Right ventricle myocardium superior (tissue), 1 donor: ENCODE measurements around the gene COL21A1. TPM values are rescaled to one million over a fixed set of nuclear protein-coding genes. Genes with fewer than 3 reads are reported as not detected.

Experiments
- ATAC-seq: fragments of 200-7000 bp; cut with Tn5 transposase; one replicate; pipeline ENCODE4 v1.9.1; 2020; ENCODE audit warnings: mild to moderate bottlenecking; ENCODE audit not compliant: poor library complexity
- DNase-seq: peaks from one replicate; pipeline ENCODE4 v3.0.0-alpha.2; 2020
- intact Hi-C: fragments of 100-400 bp; cut with DNase I; formaldehyde crosslinking; loops from one replicate; pipeline ENCODE4 v1.11.2; 2022
- total RNA-seq: library from RNA; stranded (reverse); fragmentation: NEBNext Ultra II Directional; extraction: Animal tissue kit (Norgen Biotek cat#: 25700); gene quantifications from one replicate; pipeline ENCODE4 v1.2.1, GENCODE V29; 2021
- donor health status: DM: no; HTN: yes; CAD: no; lungs with severe emphysema.

Gene COL21A1
- total RNA-seq, 1 donor from 2014 or later = 20.8 TPM

GRCh38 chr6:56148488-56149186, 98.7 kb downstream of the COL21A1 start:
- ATAC-seq (no peak), DNase-seq (no peak)
- intact Hi-C loops = no loop called here

DNA sequence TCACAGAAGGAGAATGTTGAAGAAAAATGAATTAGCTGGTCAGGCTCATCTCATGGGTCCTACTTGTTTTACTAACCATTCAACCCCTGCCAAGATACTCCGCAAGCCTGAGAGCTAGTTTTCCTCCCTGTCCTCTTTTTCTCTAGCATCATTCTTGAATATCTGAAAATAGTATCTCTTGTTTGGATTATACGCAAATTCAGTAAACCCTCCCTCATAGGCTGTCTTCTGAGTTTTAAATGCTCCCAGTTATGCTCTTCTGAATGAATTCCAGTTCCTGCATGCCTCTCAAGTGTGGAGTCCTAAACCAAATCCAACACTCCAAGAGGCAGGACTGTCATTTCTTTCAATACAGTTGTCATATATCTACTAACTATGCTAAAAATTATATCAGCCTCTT, 99.6 kb downstream of the COL21A1 start:
- intact Hi-C loops = no loop called here
- no peak for ATAC-seq

DNA sequence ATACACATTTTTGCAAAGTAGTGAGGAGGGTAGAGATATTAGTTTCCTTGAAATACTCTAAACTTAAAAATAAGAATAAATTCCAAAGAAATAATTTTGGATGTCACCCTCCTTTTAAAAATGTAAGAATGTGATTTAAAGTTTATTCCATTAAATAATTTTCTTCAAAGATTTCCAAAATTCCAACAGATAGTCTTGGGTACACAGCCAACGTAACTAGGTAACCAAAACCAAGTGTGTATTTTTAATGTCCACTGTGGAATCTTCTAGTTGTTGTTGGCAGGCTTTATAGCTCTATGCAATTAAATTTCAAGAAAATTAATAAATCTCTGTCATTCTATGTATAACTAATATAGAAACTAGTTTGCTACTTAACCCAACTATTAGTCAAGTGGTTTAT, 101.3 kb downstream of the COL21A1 start:
- intact Hi-C loops = no loop called here
- no peak for DNase-seq
- ATAC-seq = no peak

More for the DNA sequence above, 99.6 kb downstream of the COL21A1 start:
- no peak for DNase-seq

- intact Hi-C loops = no loop called here
- ATAC-seq = no peak
- no peak for DNase-seq
Observed at GRCh38 chr6:56145616-56146015, 101.8 kb downstream of the COL21A1 start.

- intact Hi-C loops = no loop called here
- ATAC-seq (no peak), DNase-seq (no peak)
Observed at GRCh38 chr6:56144538-56145324, 102.6 kb downstream of the COL21A1 start.

DNA sequence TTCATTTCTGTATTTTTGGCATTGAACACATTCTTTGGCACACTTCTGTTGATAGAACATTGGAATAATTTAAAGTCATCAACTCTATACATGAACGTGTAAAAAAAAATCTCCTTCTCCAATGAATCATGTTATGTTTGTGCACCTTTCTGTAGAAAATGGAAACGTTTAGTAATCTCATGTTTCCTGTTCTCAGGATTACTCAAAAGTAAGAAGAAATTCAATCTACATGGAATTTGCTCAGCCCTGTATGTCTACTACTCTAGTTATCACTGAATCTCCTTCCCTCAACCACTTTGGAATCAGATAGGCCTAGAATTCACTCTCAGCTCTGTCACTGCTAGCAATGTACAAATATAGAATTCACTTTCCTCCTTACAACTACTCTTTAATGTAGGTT, 103.6 kb downstream of the COL21A1 start:
- intact Hi-C loops = no loop called here
- ATAC-seq (no peak), DNase-seq (no peak)

DNA sequence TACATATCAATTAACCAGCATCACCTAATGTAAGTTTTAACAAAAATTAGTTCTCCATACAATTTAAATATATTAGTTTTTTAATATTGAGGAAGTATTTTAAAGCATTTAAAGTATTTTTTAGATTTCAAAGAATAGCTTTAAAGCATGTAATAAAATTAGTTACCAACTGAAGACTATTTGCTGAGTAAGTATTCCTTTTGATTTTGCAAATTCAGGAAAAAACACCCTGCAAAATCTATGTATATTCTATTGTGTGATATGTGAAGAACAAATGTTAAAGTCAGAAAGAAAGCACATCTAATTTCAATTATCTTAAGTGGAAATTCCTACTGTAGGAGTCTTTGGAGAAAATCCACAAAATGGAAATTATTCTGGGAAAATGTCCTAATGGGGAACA, 107.3 kb downstream of the COL21A1 start:
- ATAC-seq = no peak
- no peak for DNase-seq
- intact Hi-C loops = no loop called here

GRCh38 chr6:56115715-56116114, 131.7 kb downstream of the COL21A1 start:
- intact Hi-C loops = no loop called here
- DNase-seq (no peak), ATAC-seq (no peak)

GRCh38 chr6:56109149-56109548, 138.2 kb downstream of the COL21A1 start:
- DNase-seq (no peak), ATAC-seq (no peak)
- intact Hi-C loops = no loop called here

GRCh38 chr6:56106231-56106630, 141.1 kb downstream of the COL21A1 start:
- intact Hi-C loops = no loop called here
- no peak for ATAC-seq
- DNase-seq = no peak

GRCh38 chr6:56104591-56104990, 142.8 kb downstream of the COL21A1 start:
- no peak for ATAC-seq
- intact Hi-C loops = no loop called here
- no peak for DNase-seq

DNA sequence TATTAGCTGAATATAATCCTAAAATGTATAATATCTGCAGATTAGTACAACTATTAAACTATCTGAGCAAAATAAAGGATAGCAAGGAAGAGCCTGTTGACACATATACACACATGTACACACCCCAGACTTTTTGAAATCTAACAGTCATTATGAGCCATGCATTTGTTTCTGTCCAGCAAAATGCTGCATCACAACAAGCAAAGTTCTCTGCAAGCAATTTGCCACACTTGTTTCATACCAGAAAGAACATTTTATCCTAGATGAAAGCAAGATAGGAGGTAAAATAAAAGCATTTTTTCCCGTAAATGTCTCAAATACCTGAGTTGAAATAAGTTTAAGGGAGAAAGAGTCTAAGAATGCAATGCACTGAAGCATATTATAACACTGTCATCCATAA, 145.2 kb downstream of the COL21A1 start:
- ATAC-seq = no peak
- no peak for DNase-seq
- intact Hi-C loops = no loop called here

GRCh38 chr6:56101141-56101553, 146.2 kb downstream of the COL21A1 start:
- ATAC-seq (no peak), DNase-seq (peak; percentile 22)
- intact Hi-C loops = no loop called here

DNA sequence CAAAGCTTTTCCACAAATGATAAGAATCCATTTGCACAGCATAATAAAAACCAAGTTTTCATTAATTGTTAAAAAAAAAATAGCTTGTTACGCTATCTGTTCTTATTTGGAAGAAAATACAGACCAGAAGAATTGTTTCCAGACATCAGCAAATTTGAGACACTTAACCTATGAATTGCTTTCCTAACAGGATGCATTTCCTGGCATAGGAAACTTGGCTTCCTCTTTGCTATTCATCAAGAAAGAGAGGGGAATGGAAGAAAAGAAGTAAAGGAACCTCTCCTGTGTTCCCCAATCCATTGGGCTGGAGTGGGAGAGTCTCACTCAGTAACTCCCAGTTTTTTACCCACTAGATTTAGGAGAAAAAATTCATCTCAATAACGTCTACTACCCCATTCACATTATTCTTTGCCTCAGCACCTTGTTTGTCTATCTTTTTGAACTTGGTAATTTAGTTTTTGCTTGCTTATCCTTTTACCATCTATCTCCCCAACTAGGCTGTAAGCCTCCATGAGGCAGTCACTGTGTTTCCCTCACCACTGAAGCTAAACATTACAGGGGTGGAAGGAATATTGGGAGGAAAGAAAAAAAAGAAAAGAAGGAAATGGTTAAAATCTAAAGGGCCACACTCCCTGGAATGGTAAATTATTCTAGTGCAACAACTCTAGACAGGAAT, 150.3 kb downstream of the COL21A1 start:
- DNase-seq = no peak
- ATAC-seq = no peak
- intact Hi-C loops = no loop called here

DNA sequence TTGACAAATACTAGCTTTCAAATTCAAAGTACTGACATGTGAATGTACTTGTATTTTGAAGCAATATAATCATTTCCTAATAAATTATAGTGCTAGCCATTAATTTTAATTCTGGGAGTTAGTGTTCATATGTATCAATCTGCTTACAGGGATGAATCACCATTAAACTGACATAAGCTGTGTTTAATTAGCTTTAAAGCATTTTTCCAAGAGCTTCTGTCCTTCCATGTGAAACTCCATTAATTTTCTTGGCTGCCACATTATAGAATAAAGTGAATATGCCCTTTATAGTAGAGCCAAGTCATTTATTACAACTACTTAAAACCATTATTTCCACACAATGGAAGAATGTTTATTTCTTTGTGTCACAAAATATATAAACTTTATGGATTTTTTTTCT, 150.8 kb downstream of the COL21A1 start:
- intact Hi-C loops = no loop called here
- DNase-seq (no peak), ATAC-seq (no peak)

DNA sequence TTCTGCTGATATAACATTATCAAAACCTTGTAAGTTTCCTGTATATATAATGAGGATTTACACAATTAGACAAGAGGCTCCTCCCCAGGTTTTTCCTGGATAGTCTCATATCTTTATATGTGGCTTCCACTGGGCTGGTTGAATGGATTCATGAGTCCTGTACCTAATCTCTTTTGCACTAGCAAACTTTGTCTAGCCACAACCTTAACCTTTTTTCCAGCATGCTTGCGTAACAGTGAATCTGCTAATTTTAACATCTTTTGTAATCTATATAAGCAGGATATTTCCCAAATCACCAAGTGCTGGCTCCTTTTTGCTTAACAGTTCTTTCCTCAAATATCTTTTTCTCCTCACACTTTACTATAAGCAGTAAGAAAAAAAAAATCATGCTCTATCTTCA, 153.6 kb downstream of the COL21A1 start:
- DNase-seq = no peak
- no peak for ATAC-seq
- intact Hi-C loops = no loop called here

- ATAC-seq (peak; percentile 78), DNase-seq (no peak)
- intact Hi-C loops = no loop called here
Observed at GRCh38 chr6:56091159-56091869, 156.1 kb downstream of the COL21A1 start.

DNA sequence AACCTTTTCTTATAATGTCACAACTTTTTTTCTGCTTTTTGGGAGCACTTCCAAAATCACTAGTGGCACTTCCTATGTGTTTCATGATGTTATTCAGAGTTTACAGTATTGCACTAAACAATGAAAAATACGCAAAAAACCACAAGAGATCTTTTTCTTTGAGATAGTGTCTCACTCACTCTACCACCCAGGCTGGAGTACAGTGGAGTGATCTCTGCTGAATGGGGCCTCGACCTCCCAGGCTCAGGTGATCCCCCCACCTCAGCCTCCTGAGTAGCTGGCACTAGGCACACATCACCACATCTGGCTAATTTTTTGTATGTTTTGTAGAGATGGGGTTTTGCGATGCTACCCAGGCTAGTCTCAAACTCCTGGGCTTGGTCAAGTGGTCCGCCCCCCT, 158.7 kb downstream of the COL21A1 start:
- DNase-seq (no peak), ATAC-seq (no peak)
- intact Hi-C loops = no loop called here

- DNase-seq (no peak), ATAC-seq (peak; percentile 50)
- intact Hi-C loops = no loop called here
Observed at GRCh38 chr6:56087421-56087820, 160.0 kb downstream of the COL21A1 start.
